NCI-H446 treated with DMSO at 0.1 percent for 48 hours (cell line): ENCODE measurements around the gene ZNF79.

Experiments
- DNase-seq: peaks from one replicate; lab custom pipeline; 2025; lab: John Stamatoyannopoulos, UW

The ZNF79 gene

DNA sequence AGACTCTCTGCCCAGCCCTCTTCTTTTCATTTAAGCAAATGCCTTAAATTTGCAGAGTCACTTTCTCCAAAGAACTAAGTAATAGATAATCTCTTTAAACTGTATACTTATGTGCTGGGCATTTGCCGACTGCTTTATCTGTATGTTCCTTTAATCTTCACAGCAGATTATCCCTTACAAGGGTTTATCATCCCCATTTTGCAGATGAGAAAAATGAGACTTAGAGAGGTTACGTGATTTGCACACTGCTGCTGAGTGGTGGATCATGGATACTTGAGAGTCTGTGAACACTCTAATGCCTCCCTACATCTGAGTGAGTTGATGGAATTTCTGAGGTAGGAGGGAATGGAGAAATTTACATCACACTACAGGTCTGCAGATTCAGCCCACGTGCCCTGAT, 4.2 kb downstream of the ZNF79 start:
- no peak for DNase-seq

DNA sequence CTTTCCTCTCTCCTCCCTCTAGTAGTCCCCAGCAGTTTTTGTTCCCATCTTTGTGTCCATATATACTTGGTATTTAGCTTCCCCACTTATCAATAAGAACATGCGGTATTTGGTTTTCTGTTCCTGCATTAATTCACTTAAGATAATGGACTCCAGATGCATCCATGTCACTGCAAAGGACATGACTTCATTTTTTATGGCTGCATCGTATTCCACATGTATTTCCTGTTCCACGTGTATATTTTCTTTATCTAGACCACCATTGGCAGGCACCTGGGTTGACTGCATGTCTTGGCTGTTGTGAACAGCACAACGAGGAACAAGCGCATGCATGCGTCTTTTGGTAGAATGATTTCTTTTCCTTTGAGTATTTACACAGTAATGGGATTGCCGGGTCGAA, 6.2 kb downstream of the ZNF79 start:
- DNase-seq = no peak

DNA sequence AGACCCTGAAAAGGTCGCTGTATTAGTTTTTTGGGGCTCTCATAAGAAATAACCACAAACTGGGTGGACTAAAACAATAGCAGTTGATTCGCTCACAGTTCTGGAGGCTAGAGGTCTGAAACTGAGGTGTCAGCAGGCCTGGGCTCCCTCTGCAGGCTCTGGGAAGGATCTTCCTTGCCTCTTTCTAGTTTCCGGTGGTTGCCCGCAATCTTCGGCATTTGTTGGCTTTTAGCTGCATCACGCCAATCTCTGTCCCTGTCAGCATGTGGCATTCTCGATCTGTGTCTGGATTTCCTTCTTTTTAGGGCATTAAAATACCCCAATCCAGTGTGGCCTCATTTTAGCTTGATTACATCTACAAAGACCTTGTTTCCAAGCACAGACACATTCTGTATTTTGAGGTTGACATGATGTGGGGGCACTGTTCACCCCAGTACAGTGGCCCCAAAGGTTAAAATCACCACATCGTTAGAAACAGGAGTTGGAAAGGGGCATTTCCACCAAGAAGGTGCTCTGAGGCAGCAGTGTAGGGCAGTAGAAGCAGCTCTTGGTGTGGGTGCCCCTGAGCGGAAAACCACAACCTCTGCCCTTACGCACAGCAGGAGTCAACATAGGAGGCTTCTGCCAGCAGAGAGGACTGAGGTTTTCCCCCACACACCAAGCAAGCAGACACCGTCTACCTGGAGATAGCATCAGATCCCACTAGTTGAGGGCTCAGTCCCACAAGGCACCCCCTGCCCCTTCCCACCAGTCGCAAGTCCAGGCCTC, 13.5 kb downstream of the ZNF79 start:
- no peak for DNase-seq

DNA sequence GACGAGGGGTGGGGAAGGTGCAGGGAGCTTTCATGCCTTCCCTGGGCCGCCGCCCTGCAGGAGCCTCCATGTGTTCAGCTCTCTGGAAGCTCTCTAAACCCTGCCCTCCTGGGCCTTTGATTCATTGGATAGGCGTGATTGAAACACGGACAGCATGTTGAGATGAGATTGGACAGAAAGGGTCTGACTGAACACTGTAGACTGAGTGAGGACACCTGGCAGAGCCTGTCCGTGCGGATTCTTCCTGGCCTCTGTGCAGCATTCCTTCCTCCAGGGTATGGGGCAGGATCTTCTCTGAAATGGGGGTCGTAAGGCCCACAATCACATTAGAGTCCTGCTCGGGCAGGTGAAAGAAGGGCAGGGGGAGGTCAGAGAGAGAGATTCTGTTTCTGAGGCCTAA, 14.2 kb downstream of the ZNF79 start:
- DNase-seq = no peak

DNA sequence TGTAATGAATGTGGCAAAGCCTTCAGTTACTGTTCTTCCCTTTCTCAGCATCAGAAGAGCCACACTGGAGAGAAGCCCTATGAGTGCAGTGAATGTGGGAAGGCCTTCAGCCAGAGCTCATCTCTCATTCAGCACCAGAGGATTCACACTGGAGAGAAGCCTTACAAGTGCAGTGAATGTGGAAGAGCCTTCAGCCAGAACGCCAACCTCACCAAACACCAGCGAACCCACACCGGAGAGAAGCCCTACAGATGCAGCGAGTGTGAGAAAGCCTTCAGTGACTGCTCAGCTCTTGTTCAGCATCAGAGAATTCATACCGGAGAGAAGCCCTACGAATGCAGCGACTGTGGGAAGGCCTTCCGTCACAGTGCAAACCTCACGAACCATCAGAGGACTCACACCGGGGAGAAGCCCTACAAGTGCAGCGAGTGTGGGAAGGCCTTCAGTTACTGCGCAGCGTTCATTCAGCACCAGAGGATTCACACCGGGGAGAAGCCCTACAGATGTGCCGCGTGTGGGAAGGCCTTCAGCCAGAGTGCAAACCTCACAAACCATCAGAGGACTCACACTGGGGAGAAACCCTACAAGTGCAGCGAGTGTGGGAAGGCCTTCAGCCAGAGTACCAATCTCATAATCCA, 20.2 kb downstream of the ZNF79 start:
- no peak for DNase-seq

DNA sequence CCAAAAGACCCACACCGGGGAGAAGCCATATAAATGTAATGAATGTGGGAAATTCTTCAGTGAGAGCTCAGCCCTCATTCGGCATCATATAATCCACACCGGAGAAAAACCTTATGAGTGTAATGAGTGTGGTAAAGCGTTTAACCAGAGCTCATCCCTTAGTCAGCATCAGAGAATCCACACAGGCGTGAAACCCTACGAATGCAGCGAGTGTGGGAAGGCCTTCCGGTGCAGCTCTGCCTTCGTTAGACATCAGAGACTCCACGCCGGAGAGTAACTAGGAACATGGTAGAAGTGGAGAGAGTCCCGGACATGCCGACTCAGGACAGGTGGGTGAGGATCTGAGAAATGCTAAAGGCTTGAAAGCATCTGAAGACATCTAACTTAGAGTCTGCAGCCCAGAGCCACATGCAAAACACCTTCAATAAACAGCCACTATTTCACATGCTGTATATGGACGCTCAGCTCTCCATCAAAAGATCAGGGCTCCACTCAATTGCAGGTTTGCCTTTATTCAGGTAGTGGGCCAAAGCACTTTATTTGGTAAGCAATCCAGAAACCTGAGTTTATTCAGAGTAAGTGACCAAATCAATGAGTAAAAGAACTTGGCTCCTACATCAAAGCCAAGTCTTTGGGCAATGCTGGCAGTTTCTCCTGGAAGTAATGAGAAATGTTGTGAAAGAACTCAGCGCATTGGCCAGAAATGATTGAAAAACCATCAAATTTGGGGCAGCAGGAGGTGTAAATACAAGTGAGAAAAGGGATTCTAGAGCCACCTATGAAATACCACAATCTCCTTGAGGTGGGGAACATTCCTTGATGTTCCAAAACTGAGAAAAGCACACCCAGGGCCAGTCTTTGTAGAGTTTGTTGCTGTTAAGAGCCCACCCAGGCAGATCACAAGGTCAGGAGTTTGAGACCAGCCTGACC, 21.0 kb downstream of the ZNF79 start:
- no peak for DNase-seq

DNA sequence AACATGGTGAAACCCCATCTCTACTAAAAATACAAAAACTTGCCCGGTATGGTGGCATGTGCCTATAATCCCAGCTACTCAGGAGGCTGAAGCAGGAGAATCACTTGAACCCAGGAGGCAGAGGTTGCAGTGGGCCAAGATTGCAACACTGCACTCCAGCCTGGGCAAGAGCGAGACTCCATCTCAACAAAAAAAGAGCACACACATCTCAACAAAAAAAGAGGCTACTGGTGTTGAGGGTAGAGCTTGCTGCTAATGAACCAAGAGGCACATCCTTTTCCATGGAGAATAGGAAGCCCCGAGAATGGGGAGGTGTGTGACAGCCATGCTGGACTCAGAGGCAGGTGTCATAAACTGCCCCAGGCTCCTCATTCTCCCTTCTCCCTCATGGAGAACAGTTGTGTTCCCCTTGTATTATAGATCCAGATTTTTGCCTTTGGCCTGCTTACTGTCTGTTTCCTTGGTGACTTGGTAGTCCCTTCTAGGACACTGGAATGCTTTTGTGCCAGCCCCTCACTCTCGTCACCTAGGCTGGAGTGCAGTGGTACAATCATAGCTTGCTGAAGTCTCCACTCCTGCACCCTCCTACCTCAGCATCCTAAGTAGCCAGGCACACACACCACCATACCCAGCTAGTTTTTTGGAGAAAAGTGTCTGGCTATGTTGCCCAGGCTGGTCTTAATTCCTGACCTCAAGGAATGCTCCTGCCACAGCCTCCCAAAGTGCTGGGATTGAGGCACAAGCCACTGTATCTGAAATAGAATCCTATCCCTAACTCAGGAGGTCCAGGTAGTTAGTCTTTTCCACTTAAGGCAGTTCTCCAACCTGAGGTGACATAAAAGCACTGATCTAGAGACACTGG, 21.9 kb downstream of the ZNF79 start:
- no peak for DNase-seq

DNA sequence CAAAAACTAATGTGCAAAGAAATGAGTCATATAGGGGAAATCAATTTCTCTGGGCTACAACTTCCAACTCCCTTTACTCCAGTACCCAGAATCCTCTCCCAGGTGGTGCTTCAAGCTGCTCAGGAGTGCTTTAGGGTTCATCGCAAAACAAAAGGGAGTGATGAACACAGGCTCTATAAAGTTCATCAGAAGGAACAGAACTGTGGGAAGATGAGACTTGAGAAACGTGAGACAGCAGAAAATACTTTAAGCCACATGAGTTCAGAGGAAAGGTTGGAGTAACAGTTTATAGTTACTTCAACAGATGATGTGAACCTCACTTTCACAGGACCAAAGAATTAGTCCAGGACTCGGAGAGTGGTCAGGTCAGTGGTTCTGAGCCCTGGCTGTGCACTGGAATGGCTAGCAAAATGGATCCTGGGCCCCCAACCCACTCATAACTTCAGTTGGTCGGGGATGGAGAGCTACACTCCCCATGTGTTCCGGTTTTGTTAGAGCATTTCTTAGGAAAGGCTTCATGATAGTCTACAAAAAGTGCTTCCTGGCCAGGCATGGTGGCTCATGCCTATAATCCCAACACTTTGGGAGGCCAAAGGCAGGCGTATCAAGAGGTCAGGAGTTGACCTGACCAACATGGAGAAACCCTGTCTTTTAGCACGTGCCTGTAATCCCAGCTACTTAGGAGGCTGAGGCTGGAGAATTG, 22.7 kb downstream of the ZNF79 start:
- no peak for DNase-seq

DNA sequence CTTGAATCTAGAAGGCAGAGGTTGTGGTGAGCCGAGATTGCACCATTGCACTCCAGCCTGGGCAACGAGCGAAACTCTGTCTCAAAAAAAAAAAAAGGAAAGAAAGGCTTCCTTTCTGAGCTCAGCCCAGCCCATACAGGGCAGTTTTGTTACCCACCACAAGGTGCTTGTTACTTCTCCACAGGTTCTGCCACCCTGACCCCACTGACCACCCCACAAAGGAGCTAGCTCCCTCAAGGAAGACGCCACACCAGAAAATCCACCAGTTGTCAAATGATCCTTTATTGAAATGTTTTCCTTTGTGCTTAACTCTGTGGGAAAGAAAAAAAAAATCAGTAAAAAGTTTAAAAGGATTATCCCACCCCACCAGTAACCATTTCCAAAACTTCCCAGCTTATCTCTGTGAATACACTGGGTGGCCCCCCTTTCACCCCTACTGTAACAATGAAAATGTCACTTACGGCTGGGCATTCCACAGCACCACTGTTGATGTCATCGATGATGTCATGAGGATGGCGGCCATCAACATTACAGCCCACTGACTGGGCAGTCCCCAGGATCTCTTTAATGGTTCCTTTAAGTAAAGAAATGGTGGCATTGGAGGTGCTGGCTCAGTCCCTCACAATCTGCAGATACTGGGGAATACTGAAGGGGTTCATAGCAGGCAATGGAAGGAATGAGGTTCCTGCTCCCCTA, 23.4 kb downstream of the ZNF79 start:
- no peak for DNase-seq

DNA sequence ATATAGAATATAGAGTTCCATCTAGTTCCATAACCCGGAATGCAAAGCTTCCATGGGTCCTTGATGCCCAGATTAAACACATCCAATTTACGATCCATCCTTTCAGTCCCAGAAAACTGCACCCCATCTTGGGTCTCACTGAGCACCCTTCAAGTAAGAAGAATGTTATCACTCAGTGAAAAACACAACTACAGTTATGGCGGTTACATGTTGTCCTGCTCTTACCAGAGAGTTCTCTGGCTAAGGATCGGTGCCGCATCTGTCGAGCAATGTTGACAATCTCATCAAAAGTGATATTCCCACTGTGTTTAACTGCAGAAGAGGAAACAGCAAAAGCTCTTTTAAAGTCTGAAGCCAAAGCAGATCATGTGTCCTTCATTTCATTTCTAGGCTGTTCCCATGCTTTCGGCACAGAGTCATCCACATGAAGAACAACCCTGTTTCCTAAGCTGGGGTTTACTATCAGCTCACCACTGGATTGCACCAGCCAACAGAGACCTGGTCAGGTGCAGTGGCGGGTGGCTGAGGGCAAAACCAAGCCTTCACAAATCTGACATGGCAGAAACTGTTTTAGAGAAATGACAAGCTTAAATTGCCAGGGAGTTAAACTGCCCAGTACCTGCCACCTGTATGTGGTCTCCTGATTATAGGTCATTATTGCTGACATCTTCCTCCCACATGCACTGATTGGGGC, 24.1 kb downstream of the ZNF79 start:
- DNase-seq = no peak

DNA sequence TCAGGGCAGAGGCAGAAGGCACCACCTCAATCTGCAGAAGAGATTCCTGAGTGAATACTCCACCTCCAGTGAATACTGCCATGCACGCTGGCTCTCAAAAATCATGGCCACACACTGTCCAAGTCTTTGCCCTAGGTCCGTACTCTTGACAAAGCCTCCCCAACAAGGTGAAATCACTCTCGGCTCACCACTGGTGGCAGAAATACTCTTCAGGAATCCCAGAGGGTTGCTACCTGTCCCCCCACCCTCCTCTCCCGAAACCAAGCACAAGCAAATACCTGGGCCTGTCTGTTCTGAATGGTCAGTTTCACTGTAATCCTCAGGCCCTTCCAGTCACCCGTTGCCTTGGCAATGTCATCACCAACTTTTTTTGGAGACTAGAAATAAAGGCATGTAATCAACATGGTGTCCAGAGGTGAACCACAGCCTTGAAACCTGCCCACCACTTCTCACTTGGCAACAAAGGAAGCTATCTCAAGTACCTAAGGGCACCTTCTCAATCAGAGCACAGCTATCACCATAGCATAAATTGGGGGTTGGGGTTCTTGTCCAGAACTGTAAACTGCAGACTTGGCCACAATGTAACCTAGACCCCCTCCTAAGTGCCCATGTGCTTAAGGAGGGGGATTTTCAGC, 25.3 kb downstream of the ZNF79 start:
- DNase-seq = no peak

DNA sequence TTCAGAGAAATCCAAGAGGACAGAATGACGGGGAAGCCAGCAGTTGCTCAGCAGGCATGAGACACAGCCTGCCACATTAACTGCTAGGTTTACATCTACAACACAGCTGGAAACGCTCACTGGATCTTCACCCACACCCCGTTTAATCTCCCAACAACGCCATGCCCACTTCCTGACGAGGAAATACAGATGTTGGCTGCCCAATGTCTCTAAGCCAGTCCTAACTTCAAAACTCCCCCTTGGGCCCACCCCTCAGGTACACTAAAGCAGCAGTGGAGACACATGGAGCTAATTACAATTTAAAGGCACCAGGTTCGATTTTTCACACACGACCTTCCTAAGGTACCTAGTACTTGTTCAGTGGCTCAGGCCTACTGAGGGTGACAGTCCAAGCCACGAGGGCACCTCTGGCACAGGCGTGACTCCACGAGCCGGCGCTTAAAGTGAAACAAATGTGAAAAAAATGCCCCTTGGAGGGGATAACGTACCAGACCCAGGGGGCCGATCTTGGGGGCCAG, 26.1 kb downstream of the ZNF79 start:
- no peak for DNase-seq

DNA sequence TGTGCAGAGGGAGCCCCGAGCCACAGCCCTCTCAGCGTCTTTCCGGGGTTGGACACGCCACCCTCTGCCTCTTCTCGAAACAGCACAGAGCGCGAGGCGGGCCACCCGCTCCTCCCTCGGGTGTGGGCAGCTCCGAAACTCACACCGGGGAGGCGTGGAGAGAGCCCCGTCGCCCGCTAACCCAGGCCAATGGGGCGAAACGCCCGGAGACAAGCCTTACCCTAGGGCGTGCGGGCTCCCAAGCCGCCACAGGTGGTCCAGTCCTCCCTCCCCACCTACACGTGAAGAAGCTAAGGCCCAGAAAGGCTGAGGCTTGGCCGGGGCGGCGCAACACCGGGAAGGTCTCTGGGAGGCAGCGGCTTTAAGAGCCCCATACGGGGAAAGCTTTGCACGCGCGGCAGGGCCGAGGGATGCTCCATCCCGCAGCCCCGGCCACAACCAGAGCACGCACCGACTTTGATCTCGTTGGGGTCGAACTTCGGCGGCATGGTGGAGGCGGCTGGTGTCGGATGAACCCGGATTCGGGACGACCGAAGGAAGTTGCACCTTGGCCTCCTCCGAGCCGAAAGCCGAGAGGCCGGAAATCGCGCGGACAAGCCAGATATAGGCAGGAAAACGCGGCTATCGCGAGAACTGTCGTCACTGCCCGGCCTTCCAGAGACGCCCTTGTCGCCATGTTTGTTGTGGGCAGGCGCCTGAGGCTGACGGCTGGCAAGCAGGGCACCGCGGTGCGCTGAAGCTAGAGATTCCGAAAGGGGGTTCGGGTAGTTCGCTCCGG, 26.8 kb downstream of the ZNF79 start, which contains the start of the genes LRSAM1 and RPL12:
LRSAM1 (plus strand) TSS at position 681 of the 778 bp plus-strand sequence. CDS start 3,018 bp downstream, outside the sequence.
RPL12 (minus strand) TSS at position 577 of the 778 bp plus-strand sequence; CDS start at position 488, 89 bp downstream.
- DNase-seq = peak; percentile 75

DNA sequence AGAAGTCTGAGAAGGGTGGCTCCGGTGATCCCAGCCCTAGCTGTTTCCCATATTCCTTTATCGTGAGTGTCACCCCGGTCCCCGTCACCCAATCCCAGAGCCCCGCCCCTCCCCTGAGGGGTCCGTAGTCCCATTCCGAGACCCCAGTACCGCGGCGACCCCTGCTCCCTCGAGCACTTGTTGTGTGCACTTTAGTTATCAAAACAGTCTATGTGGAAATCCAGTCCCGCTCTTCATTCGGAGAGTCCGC, 27.4 kb downstream of the ZNF79 start:
- DNase-seq = no peak

DNA sequence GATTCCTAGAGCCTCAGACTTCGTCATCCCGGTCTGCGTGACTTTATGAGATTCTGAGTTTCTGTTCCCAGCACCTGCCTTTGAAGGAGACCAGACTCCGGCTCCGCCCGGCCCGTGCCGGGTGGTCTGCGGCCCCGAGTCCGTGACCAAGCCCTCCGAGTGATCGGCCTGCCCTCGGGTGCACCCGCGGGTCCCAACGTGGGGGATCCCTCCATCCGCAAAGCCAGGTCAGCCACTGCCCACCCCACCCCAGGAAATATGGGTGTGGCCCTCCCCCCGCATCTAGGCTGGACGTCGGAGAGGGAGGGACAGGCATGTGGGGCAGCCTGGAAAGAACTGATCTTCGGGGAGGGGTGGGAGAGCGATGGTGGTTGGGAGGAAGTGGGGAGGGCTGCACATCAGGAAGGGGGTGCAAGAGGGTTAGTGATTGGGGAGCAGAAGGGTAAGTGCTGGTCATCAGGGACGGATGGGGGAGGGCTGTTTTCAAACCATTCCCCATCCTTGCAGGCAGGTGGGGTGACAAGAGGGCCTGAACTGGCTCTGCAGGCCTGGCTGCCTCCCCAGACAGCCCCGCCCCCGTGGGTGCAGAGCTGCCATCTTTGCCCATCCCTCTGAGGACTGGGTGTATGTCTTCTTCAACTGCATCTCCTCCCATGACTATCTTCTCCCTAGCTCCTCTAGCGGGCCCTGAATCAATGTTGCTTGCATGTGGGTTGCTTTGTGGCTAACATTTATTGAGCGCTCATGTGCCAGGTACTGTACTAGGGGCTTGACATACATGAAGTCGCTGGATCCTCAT, 27.9 kb downstream of the ZNF79 start:
- DNase-seq = no peak

DNA sequence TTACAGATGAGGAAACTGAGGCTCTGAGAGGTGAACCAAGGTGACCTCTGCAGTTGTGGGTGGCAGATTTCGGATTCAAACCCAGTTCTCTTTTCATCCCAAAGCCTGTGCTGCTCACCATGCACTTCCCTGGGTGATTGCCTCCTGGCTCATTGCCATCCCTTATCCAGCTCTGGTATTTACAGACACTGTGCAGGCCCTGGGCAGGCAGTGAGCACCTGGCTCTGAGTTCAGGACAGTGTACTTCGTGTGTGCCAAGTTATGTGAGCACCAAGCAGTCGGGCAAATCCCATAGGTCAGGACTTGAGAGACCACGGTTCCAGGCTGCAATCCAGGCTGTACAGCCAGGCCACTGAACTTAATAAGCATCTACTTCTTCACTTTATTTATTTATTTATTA, 28.5 kb downstream of the ZNF79 start:
- DNase-seq = no peak

DNA sequence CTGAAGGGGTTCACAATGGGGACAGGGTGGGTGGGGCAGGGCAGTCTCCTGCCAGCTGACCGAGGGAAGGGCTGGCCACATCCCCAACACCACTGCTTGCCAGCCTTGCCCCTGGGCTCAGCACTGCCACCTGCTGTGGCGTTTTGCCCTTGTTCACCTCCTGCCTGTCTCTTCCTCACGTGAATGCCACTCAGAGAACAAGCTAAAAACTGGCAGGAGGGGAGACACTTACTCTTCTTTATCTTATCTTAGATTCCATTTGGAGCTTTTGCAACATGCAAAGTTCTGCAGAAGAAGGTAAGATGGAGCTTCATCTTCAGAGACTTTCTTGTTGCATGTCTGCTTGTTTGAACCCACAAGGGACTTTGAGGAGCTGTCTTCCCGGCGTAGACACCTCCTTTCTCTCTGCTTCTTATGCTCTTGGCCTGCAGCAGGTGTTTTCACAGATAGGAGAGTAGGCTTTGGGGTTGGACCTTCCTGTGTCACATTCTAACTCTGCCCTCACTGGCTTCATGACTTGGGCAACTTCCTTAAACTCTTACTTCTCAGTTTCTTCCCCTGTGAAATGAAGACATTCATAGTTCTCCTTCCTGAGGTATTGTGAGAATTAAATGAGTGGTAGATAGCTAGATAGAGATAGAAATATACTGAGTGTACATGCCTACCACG, 31.3 kb downstream of the ZNF79 start:
- DNase-seq = no peak
